GM19240 (cell line): ENCODE data around the gene ADCY10.
"Not testable (repeated sequence)": the region's sequence is repeated elsewhere in the genome, so short reads cannot be mapped to it uniquely, and the experiment has no call there.

Experiments used
- DNase-seq: peaks from one replicate; pipeline ENCODE4 v3.0.0; 2011; ENCODE audit warnings: low spot score; ENCODE audit not compliant: insufficient read length

The ADCY10 gene

GRCh38 chr1:167815650-167816049 is 98.3 kb downstream of the ADCY10 start:
- DNase-seq = no peak

- DNase-seq = no peak
These were observed 101.0 kb downstream of the ADCY10 start for GRCh38 chr1:167812972-167813371.

GRCh38 chr1:167808690-167809089 is 105.2 kb downstream of the ADCY10 start:
- no peak for DNase-seq

GRCh38 chr1:167808104-167808503 is 105.8 kb downstream of the ADCY10 start:
- DNase-seq = no peak

GRCh38 chr1:167806676-167807075 is 107.3 kb downstream of the ADCY10 start:
- not testable (repeated sequence) for DNase-seq

- DNase-seq = not testable (repeated sequence)
These were observed 107.7 kb downstream of the ADCY10 start for GRCh38 chr1:167806235-167806634.

GRCh38 chr1:167805041-167805556 is 108.8 kb downstream of the ADCY10 start:
- no peak for DNase-seq

GRCh38 chr1:167803358-167804207 is 110.4 kb downstream of the ADCY10 start:
- peak; percentile 87 for DNase-seq

- DNase-seq = no peak
These were observed 111.7 kb downstream of the ADCY10 start for GRCh38 chr1:167802235-167802634.

GRCh38 chr1:167800251-167800650 is 113.7 kb downstream of the ADCY10 start:
- no peak for DNase-seq

GRCh38 chr1:167799747-167800146 is 114.2 kb downstream of the ADCY10 start:
- no peak for DNase-seq

GRCh38 chr1:167798952-167799351 is 115.0 kb downstream of the ADCY10 start:
- DNase-seq = no peak

- no peak for DNase-seq
These were observed 116.9 kb downstream of the ADCY10 start for GRCh38 chr1:167797015-167797414.

GRCh38 chr1:167795810-167796740 is 117.9 kb downstream of the ADCY10 start:
- no peak for DNase-seq

GRCh38 chr1:167794043-167794442 is 119.9 kb downstream of the ADCY10 start:
- DNase-seq = no peak

- DNase-seq = no peak
These were observed 121.8 kb downstream of the ADCY10 start for GRCh38 chr1:167792188-167792565.

GRCh38 chr1:167791281-167792187 is 122.4 kb downstream of the ADCY10 start:
- no peak for DNase-seq

- no peak for DNase-seq
These were observed 123.8 kb downstream of the ADCY10 start for GRCh38 chr1:167790117-167790516.

- no peak for DNase-seq
These were observed 124.4 kb downstream of the ADCY10 start for GRCh38 chr1:167789501-167789900.

- no peak for DNase-seq
These were observed 127.4 kb downstream of the ADCY10 start for GRCh38 chr1:167786502-167786901.
